ENCODE results near the gene ADGRA1.

DNA sequence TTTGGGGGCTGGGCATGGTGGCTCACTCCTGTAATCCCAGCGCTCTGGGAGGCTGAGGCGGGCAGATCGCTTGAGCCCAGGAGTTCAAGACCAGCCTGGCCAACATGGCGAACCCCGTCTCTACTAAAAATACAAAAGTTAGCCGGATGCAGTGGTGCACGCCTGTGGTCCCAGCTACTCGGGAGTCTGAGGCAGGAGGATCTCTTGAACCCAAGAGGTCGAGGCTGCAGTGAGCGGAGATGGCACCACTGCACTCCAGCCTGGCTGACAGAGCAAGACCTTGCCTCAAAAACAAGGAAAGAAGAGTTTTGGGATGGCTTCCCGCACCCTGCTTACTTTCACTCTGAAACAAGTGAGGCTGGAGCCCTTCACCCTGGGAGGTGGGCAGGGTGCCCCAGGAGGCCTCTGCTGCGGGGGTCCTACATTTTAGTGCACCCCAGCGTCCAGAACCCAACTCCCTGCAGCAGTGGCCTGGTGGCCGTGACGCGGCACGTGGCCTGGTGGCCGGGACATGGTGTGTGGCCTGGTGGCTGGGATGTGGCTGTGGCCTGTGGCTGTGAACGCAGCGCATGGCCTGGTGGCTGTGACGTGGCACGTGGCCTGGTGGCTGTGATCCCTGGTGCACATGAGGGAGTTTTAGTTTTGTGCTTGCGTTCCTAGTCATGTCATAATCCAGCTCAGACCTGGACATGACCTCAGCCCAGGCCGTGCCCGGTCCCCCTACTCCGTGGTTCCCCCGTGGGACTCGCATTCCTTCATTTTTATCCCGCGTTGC lies 81.6 kb downstream of the ADGRA1 start:
- TF ChIP-seq, protein P1, sequence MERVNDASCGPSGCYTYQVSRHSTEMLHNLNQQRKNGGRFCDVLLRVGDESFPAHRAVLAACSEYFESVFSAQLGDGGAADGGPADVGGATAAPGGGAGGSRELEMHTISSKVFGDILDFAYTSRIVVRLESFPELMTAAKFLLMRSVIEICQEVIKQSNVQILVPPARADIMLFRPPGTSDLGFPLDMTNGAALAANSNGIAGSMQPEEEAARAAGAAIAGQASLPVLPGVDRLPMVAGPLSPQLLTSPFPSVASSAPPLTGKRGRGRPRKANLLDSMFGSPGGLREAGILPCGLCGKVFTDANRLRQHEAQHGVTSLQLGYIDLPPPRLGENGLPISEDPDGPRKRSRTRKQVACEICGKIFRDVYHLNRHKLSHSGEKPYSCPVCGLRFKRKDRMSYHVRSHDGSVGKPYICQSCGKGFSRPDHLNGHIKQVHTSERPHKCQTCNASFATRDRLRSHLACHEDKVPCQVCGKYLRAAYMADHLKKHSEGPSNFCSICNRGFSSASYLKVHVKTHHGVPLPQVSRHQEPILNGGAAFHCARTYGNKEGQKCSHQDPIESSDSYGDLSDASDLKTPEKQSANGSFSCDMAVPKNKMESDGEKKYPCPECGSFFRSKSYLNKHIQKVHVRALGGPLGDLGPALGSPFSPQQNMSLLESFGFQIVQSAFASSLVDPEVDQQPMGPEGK (CRISPR knock-in tag; IDR thresholded peaks at IDR 0.05; ENCODE audit: borderline replicate concordance), result no peak
- TF ChIP-seq GLIS3 (CRISPR knock-in tag; IDR thresholded peaks at IDR 0.05), result no peak
